HL-60 (cell line): ENCODE data around the gene STK25.

ENCODE experiments used
- DNase-seq, 2 experiments: peaks; one replicate each; pipeline ENCODE4 v3.0.0-alpha.2; 2010 to 2020; ENCODE audit warnings: low read depth in 1 of 2, low spot score in 1 of 2
- H3K27ac ChIP-seq: fragments of 250-450 bp; sonication (Bioruptor Pico); replicated peaks from 2 replicates; pipeline ENCODE4 v1.5.1; 2020; ENCODE audit warnings: mild to moderate bottlenecking, moderate library complexity
- H3K27me3 ChIP-seq: fragments of 250-450 bp; sonication (Bioruptor Pico); 2 replicates; pipeline ENCODE4 v1.5.1; 2021; ENCODE audit warnings: mild to moderate bottlenecking, moderate library complexity; ENCODE audit not compliant: insufficient read depth, poor library complexity, severe bottlenecking
- H3K4me3 ChIP-seq: replicated peaks from 2 replicates; pipeline ENCODE4 v1.5.1; 2011; ENCODE audit warnings: mild to moderate bottlenecking, control low read depth, low read length; ENCODE audit not compliant: insufficient read depth
- GABPA ChIP-seq: IDR thresholded peaks from 2 replicates; pipeline ENCODE4 v1.6.1; 2012; ENCODE audit warnings: low read depth
- POLR2AphosphoS5 ChIP-seq: IDR thresholded peaks from 2 replicates; pipeline ENCODE4 v1.6.1; 2012; ENCODE audit warnings: low read depth
- SPI1 ChIP-seq: IDR thresholded peaks from 2 replicates; pipeline ENCODE4 v1.6.1; 2012; ENCODE audit warnings: low read depth, mild to moderate bottlenecking, borderline replicate concordance
- TF ChIP-seq, protein P1 (sequence below): IDR thresholded peaks from 2 replicates; pipeline ENCODE4 v1.6.1; 2012; ENCODE audit warnings: low read depth; ENCODE audit not compliant: insufficient replicate concordance
- TF ChIP-seq, protein P2 (sequence below): IDR thresholded peaks from one replicate; pipeline ENCODE4 v1.5.1; 2011; ENCODE audit warnings: low read length, control low read depth, inconsistent platforms; ENCODE audit not compliant: insufficient read depth

STK25 gene

DNA sequence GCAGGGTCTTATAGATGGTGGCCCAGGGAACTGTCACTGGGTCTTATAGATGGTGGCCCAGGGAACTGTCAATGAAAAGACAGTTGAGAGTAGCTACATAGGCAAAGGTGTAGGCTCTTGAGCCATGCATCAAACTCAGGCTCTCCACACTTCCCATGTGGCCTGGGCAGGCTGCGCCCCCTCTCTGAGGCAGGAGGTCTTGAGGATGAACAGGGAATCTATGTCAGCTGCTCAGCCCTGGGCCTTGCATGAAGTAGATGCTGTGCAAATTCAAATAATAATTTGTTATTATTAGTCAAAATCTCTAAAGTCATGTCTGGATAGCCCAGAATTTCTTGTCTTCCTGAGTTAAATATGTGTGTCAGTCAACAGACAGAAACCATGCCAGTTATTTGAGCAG is 26.7 kb downstream of the STK25 start:
- DNase-seq, result no peak
- Histone ChIP-seq H3K4me3 (no peak overlapping the region), H3K27me3 (peaks cover 15% of the 10 kb centered on the region), H3K27ac (no peak overlapping the region)
- TF ChIP-seq, protein P1, sequence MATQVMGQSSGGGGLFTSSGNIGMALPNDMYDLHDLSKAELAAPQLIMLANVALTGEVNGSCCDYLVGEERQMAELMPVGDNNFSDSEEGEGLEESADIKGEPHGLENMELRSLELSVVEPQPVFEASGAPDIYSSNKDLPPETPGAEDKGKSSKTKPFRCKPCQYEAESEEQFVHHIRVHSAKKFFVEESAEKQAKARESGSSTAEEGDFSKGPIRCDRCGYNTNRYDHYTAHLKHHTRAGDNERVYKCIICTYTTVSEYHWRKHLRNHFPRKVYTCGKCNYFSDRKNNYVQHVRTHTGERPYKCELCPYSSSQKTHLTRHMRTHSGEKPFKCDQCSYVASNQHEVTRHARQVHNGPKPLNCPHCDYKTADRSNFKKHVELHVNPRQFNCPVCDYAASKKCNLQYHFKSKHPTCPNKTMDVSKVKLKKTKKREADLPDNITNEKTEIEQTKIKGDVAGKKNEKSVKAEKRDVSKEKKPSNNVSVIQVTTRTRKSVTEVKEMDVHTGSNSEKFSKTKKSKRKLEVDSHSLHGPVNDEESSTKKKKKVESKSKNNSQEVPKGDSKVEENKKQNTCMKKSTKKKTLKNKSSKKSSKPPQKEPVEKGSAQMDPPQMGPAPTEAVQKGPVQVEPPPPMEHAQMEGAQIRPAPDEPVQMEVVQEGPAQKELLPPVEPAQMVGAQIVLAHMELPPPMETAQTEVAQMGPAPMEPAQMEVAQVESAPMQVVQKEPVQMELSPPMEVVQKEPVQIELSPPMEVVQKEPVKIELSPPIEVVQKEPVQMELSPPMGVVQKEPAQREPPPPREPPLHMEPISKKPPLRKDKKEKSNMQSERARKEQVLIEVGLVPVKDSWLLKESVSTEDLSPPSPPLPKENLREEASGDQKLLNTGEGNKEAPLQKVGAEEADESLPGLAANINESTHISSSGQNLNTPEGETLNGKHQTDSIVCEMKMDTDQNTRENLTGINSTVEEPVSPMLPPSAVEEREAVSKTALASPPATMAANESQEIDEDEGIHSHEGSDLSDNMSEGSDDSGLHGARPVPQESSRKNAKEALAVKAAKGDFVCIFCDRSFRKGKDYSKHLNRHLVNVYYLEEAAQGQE, result no peak
- TF ChIP-seq SPI1, result no peak
- TF ChIP-seq, protein P2, sequence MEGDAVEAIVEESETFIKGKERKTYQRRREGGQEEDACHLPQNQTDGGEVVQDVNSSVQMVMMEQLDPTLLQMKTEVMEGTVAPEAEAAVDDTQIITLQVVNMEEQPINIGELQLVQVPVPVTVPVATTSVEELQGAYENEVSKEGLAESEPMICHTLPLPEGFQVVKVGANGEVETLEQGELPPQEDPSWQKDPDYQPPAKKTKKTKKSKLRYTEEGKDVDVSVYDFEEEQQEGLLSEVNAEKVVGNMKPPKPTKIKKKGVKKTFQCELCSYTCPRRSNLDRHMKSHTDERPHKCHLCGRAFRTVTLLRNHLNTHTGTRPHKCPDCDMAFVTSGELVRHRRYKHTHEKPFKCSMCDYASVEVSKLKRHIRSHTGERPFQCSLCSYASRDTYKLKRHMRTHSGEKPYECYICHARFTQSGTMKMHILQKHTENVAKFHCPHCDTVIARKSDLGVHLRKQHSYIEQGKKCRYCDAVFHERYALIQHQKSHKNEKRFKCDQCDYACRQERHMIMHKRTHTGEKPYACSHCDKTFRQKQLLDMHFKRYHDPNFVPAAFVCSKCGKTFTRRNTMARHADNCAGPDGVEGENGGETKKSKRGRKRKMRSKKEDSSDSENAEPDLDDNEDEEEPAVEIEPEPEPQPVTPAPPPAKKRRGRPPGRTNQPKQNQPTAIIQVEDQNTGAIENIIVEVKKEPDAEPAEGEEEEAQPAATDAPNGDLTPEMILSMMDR, result no peak
- TF ChIP-seq GABPA, result no peak
- TF ChIP-seq POLR2AphosphoS5, result no peak

DNA sequence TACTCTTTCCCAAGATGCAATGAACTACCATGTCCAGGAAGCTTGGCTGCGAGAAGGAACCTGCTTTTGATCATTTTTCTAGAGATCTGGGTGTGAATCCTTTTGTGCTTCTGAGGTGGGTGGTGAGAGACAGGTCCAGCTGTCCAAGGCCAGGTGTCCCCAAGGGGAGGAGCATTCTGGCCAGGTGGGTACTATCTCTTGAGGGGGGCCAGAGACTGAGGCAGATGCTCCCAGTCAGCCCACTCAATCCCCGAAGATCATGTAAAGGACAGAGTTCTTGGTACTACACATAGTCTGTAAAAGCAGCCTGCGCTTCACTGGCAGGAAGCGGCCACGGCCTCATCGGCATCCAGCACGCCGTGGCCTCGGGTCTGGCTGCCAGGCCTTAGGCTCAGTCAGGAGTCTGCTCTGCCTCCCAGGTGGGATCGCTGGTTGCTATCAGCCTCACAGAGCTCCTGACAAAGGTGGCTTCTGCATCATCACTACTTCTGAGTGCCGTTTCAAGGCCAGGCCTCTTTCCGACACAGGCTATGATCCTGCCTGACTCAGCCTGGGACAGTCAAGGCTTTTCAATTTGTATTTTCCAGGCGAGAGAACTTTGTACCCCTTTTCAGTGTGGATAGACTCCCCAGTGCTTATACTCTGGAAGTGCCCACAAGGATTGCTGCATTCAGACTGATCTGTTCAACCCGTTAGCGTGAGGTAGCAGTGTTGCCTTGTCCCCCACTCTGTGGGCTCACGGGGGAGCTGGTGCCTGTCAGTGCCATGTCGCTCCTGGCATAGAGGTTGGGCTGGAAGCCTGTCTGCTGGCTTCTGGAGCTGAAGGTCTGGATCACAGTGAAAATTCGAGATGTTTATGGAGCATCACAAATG is 29.1 kb downstream of the STK25 start:
- DNase-seq, result no peak
- no peak for TF ChIP-seq GABPA
- Histone ChIP-seq H3K27me3 (peaks cover 15% of the 10 kb centered on the region), H3K27ac (no peak overlapping the region), H3K4me3 (no peak overlapping the region)

DNA sequence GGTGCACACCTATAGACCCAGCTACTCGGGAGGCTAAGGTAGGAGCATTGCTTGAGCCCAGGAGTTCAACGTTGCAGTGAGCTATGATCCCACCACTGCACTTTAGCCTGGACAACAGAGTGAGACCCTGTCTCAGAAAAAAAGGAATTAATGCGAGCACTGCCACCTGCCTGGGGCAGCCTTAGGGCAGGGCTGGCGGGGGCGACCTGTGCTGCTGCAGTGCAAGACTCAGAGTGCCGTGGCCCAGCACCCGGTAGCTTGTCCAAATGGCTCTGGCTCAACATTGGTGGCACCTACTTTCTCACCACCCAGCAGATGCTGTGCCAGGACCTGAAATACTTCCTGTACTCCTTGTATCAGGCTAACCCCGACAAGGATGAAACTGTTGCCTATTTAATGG is 30.2 kb downstream of the STK25 start:
- DNase-seq, result no peak
- H3K4me3 ChIP-seq, result no peak overlapping the region
- peaks cover 18% of the 10 kb centered on the region for H3K27me3 ChIP-seq
- TF ChIP-seq, protein P1, result no peak
- TF ChIP-seq POLR2AphosphoS5 (no peak), GABPA (no peak), SPI1 (no peak)
- TF ChIP-seq, protein P2, result no peak
- no peak overlapping the region for H3K27ac ChIP-seq

DNA sequence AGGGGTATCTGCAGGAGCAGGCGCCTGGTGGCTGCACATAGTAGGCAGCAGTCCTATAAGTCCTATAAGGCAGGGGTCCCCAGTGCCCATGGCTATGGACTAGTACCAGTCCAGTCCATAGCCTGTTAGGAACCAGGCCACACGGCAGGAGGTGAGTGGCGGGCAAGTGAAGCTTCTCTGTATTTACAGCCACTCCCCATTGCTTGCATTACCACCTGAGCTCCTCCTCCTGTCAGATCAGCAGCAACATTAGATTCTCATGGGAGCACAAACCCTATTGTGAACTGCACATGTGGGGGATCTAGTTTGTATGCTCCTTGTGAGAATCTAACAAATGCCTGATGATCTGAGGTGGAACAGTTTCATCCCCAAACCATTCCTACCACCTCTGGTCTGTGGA is 33.1 kb downstream of the STK25 start:
- no peak for TF ChIP-seq POLR2AphosphoS5
- TF ChIP-seq, protein P2, result no peak
- TF ChIP-seq SPI1, result no peak
- TF ChIP-seq, protein P1, result no peak
- no peak for TF ChIP-seq GABPA
- H3K27ac ChIP-seq, result no peak overlapping the region

More for the DNA sequence above, 33.1 kb downstream of the STK25 start:
- Histone ChIP-seq H3K4me3 (no peak overlapping the region), H3K27me3 (peaks cover 17% of the 10 kb centered on the region)
- no peak for DNase-seq
